Liver (tissue), 9 donors: Measurements from ENCODE around the gene ZSWIM6. TPM values are rescaled to one million over a fixed set of nuclear protein-coding genes. Genes with fewer than 3 reads are reported as not detected.
A peak's percentile ranks its signal among the peaks of the same experiment; 100 is the strongest.

Experiments
- DNase-seq: peaks from one replicate; pipeline ENCODE4 v3.0.0-alpha.2; 2017; ENCODE audit warnings: low spot score
- H3K27ac ChIP-seq, 2 donors: one replicate each; pipeline ENCODE4 v1.7.0; 2013; ENCODE audit warnings: inconsistent platforms in 2 of 2, low read length in 2 of 2, control low read depth in 1 of 2, low read depth in 1 of 2, mild to moderate bottlenecking in 1 of 2
- H3K27me3 ChIP-seq, 4 donors: one replicate each; pipeline versions ENCODE4 v1.6.1 to v1.7.0; 2013; ENCODE audit warnings: low read length in 3 of 4, inconsistent platforms in 1 of 4, mild to moderate bottlenecking in 1 of 4, moderate library complexity in 1 of 4; ENCODE audit not compliant: control insufficient read depth in 4 of 4, insufficient read depth in 4 of 4
- H3K36me3 ChIP-seq, 4 donors: one replicate each; pipeline versions ENCODE4 v1.6.1 to v1.7.0; 2013; ENCODE audit warnings: low read length in 3 of 4, mild to moderate bottlenecking in 3 of 4, low read depth in 1 of 4, moderate library complexity in 1 of 4; ENCODE audit not compliant: control insufficient read depth in 4 of 4, insufficient read depth in 3 of 4
- H3K4me1 ChIP-seq, 4 donors: one replicate each; pipeline versions ENCODE4 v1.6.1 to v1.7.0; 2013; ENCODE audit warnings: low read length in 3 of 4, mild to moderate bottlenecking in 3 of 4, moderate library complexity in 1 of 4; ENCODE audit not compliant: control insufficient read depth in 4 of 4, insufficient read depth in 4 of 4
- H3K4me3 ChIP-seq, 3 donors: one replicate each; pipeline versions ENCODE4 v1.6.1 to v1.7.0; 2013; ENCODE audit warnings: low read length in 3 of 3, control low read depth in 1 of 3, low read depth in 1 of 3, mild to moderate bottlenecking in 1 of 3
- H3K9ac ChIP-seq, 2 donors: one replicate each; pipeline ENCODE4 v1.7.0; 2013; ENCODE audit warnings: low read length in 2 of 2, mild to moderate bottlenecking in 2 of 2, moderate library complexity in 2 of 2, control low read depth in 1 of 2, low read depth in 1 of 2
- H3K9me3 ChIP-seq, 4 donors: one replicate each; pipeline versions ENCODE4 v1.6.1 to v1.7.0; 2013; ENCODE audit warnings: low read length in 3 of 4; ENCODE audit not compliant: control insufficient read depth in 4 of 4
- CTCF ChIP-seq: fragments of 150-350 bp; IDR thresholded peaks from 2 replicates; pipeline ENCODE4 v1.5.1; 2017; ENCODE audit warnings: improper control_type of control experiment, low read depth, low read length; ENCODE audit not compliant: missing input control
- EGR1 ChIP-seq, 2 donors: IDR thresholded peaks; 2 replicates each; pipeline ENCODE4 v1.6.1; 2016 to 2018; ENCODE audit warnings: antibody characterized with exemption in 2 of 2, low read depth in 2 of 2
- FOXA1 ChIP-seq: IDR thresholded peaks from 2 replicates; pipeline ENCODE4 v1.6.1; 2016; ENCODE audit warnings: antibody characterized with exemption
- FOXA2 ChIP-seq: IDR thresholded peaks from 2 replicates; pipeline ENCODE4 v1.6.1; 2016; ENCODE audit warnings: antibody characterized with exemption
- GABPA ChIP-seq, 2 donors: IDR thresholded peaks in 1 of 2; conservative IDR thresholded peaks in 1 of 2; 2 replicates each; pipeline ENCODE4 v1.6.1; 2016; ENCODE audit warnings: antibody characterized with exemption in 2 of 2, mild to moderate bottlenecking in 1 of 2, moderate library complexity in 1 of 2
- HNF4A ChIP-seq, 2 donors: conservative IDR thresholded peaks; 2 replicates each; pipeline ENCODE4 v1.6.1; 2016; ENCODE audit warnings: antibody characterized with exemption in 2 of 2, mild to moderate bottlenecking in 2 of 2
- HNF4G ChIP-seq: IDR thresholded peaks from 2 replicates; pipeline ENCODE4 v1.6.1; 2016; ENCODE audit warnings: antibody characterized with exemption
- JUND ChIP-seq, 2 donors: IDR thresholded peaks; 2 replicates each; pipeline ENCODE4 v1.6.1; 2016; ENCODE audit warnings: antibody characterized with exemption in 2 of 2
- NR2F2 ChIP-seq: IDR thresholded peaks from 2 replicates; pipeline ENCODE4 v1.6.1; 2016; ENCODE audit warnings: antibody characterized with exemption
- RAD21 ChIP-seq, 2 donors: IDR thresholded peaks; 2 replicates each; pipeline ENCODE4 v1.6.1; 2016; ENCODE audit warnings: antibody characterized with exemption in 2 of 2, mild to moderate bottlenecking in 2 of 2
- RXRA ChIP-seq, 2 donors: IDR thresholded peaks; 2 replicates each; pipeline ENCODE4 v1.6.1; 2017 to 2018; ENCODE audit warnings: antibody characterized with exemption in 2 of 2, mild to moderate bottlenecking in 1 of 2
- SP1 ChIP-seq: IDR thresholded peaks from 2 replicates; pipeline ENCODE4 v1.6.1; 2018; ENCODE audit warnings: antibody characterized with exemption, mild to moderate bottlenecking
- TAF1 ChIP-seq: conservative IDR thresholded peaks from 2 replicates; pipeline ENCODE4 v1.6.1; 2016; ENCODE audit warnings: antibody characterized with exemption, mild to moderate bottlenecking
- YY1 ChIP-seq: IDR thresholded peaks from 2 replicates; pipeline ENCODE4 v1.6.1; 2016; ENCODE audit warnings: antibody characterized with exemption, mild to moderate bottlenecking
- ZBTB33 ChIP-seq: IDR thresholded peaks from 2 replicates; pipeline ENCODE4 v1.6.1; 2016; ENCODE audit warnings: antibody characterized with exemption
- WGBS: extraction: QIAGEN DNeasy Blood & Tissue Kit; methylation state at CpG from one replicate; pipeline ENCODE4 v1.1.7; 2013; 5-methylcytosine and 5-hydroxymethylcytosine counted together
- polyA plus RNA-seq, 2 donors: library from polyadenylated mRNA; stranded (reverse) in 1 of 2; unstranded in 1 of 2; fragments of 200-250 nt in 1 of 2; fragments of >200 nt in 1 of 2; fragmentation: Nextera tagmentation in 1 of 2; extraction: Ambion mirVana in 1 of 2; gene quantifications; one replicate each; pipeline versions ENCODE4 v1.2.1 to v1.2.3, GENCODE V29; 2013 to 2015
- total RNA-seq, 2 donors: library from RNA; depleted of rRNA; stranded (reverse); fragments of >200 nt; gene quantifications; one replicate each; pipeline ENCODE4 v1.2.3, GENCODE V29; 2014
- TF ChIP-seq, protein P1 (sequence below): IDR thresholded peaks from 2 replicates; pipeline ENCODE4 v1.6.1; 2016; ENCODE audit warnings: antibody characterized with exemption
- TF ChIP-seq, protein P2 (sequence below): IDR thresholded peaks from 2 replicates; pipeline ENCODE4 v1.6.1; 2016; ENCODE audit warnings: antibody characterized with exemption
- TF ChIP-seq, protein P3 (sequence below): IDR thresholded peaks from 2 replicates; pipeline ENCODE4 v1.6.1; 2016; ENCODE audit warnings: antibody characterized with exemption, mild to moderate bottlenecking
- donor health status: healthy.
- donor health status: healthy.
- donor health status: healthy.
- donor health status: healthy.
- donor health status: healthy.

ZSWIM6 gene
- total and polyA plus RNA-seq, 4 donors = 1.3 to 5.2 (median 3.3) TPM

- 34% methylated on average over 3 of the region's 3 CpGs for WGBS
- Histone ChIP-seq H3K9ac (no peak overlapping the region), H3K27me3 (no peaks in the 10 kb centered on the region), H3K27ac (no peak overlapping the region), H3K4me1 (peaks cover 3 to 17% (median 13%) of the 10 kb centered on the region in 4 donors), H3K4me3 (no peak overlapping the region), H3K9me3 (no peaks in the 10 kb centered on the region), H3K36me3 (peaks cover 0 to 11% (median 5%) of the 10 kb centered on the region in 4 donors)
- DNase-seq = no peak
- peak; percentile 47 to 73 for TF ChIP-seq RXRA (IDR thresholded peaks at IDR 0.05)
- TF ChIP-seq, protein P1, sequence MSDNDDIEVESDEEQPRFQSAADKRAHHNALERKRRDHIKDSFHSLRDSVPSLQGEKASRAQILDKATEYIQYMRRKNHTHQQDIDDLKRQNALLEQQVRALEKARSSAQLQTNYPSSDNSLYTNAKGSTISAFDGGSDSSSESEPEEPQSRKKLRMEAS = no peak
- TF ChIP-seq RAD21 (IDR thresholded peaks at IDR 0.05) = peak in 1 of 2 donors; percentile 9
- TF ChIP-seq ZBTB33 = no peak
- no peak for TF ChIP-seq FOXA1
- no peak for TF ChIP-seq FOXA2
- TF ChIP-seq GABPA (IDR thresholded peaks at IDR 0.05 in 1 of 2, conservative IDR thresholded peaks at IDR 0.05 in 1 of 2) = no peak
- peak; percentile 76 for TF ChIP-seq SP1
- TF ChIP-seq JUND (IDR thresholded peaks at IDR 0.05) = peak in 1 of 2 donors; percentile 32
- peak; percentile 82 for TF ChIP-seq HNF4G
- no peak for TF ChIP-seq EGR1 (IDR thresholded peaks at IDR 0.05; ENCODE audit: low read depth in 2 of 2)
- TF ChIP-seq YY1 = no peak
- TF ChIP-seq, protein P2, sequence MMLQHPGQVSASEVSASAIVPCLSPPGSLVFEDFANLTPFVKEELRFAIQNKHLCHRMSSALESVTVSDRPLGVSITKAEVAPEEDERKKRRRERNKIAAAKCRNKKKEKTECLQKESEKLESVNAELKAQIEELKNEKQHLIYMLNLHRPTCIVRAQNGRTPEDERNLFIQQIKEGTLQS = peak; percentile 16
- TF ChIP-seq CTCF = no peak
- TF ChIP-seq NR2F2 = peak; percentile 36
- TF ChIP-seq, protein P3, sequence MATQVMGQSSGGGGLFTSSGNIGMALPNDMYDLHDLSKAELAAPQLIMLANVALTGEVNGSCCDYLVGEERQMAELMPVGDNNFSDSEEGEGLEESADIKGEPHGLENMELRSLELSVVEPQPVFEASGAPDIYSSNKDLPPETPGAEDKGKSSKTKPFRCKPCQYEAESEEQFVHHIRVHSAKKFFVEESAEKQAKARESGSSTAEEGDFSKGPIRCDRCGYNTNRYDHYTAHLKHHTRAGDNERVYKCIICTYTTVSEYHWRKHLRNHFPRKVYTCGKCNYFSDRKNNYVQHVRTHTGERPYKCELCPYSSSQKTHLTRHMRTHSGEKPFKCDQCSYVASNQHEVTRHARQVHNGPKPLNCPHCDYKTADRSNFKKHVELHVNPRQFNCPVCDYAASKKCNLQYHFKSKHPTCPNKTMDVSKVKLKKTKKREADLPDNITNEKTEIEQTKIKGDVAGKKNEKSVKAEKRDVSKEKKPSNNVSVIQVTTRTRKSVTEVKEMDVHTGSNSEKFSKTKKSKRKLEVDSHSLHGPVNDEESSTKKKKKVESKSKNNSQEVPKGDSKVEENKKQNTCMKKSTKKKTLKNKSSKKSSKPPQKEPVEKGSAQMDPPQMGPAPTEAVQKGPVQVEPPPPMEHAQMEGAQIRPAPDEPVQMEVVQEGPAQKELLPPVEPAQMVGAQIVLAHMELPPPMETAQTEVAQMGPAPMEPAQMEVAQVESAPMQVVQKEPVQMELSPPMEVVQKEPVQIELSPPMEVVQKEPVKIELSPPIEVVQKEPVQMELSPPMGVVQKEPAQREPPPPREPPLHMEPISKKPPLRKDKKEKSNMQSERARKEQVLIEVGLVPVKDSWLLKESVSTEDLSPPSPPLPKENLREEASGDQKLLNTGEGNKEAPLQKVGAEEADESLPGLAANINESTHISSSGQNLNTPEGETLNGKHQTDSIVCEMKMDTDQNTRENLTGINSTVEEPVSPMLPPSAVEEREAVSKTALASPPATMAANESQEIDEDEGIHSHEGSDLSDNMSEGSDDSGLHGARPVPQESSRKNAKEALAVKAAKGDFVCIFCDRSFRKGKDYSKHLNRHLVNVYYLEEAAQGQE = no peak
- no peak for TF ChIP-seq TAF1
- TF ChIP-seq HNF4A (conservative IDR thresholded peaks at IDR 0.05) = peak; percentile 80 to 95
These were observed 191.9 kb downstream of the ZSWIM6 start for GRCh38 chr5:61523997-61524396.
